ENCODE measurements around the gene NAV2. TPM values are rescaled to one million over a fixed set of nuclear protein-coding genes. Genes with fewer than 3 reads are reported as not detected.
"Not testable (repeated sequence)": the region's sequence is repeated elsewhere in the genome, so short reads cannot be mapped to it uniquely, and the experiment has no call there.

The NAV2 gene
- polyA plus RNA-seq, 3 donors from 2014 or later: 0.66 TPM; not detected in 2

DNA sequence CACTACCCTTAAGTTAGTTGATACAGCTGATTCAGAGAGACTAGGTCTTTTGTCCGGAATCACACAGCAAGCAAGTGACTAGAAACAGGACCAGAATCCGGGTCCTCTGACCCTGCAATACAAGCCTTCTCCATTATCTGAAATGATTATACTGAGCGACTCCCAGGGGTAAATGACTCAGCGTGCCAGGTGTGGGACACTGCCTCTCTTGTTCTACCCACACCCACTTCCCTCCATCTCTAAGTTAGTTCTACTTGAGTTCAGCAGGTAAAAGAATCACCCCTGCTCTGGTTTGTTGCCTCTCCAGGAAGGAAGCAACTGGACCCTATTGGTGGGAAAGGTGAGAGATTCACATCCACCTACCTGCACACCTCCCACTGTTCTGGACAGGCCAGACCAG, 290.7 kb downstream of the NAV2 start:
- Mint-ChIP-seq H3K4me1 (peaks cover 30 to 44% of the 10 kb centered on the region in 2 donors), H3K36me3 (peaks cover 0 to 3% (median 0%) of the 10 kb centered on the region in 3 donors), H3K27ac (peak overlapping the region in 1 of 6 donors; percentile 27), H3K9me3 (no peaks in the 10 kb centered on the region), H3K27me3 (ENCODE audit: low read depth in 3 of 3) (no peaks in the 10 kb centered on the region), H3K4me3 (no peak overlapping the region)
- DNase-seq: no peak

DNA sequence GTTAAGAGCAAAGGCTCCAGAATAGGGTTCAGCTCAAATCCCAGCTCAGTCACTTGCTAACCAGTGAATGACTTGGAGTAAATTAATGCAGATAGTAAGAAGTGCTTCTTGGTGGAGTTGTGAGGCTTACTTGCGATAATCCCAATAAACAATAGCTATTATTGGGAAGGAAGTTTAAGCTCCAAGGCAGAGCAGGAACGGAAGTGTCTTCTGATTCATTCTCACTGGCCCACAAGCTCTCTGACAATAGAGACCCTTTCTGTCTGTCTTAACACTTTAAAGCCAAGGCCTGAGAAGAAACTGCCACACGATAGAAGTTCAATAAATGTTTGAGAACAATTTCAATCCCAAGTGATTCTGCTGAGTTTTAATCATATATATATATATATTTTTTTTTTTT, 292.2 kb downstream of the NAV2 start:
- DNase-seq: no peak
- Mint-ChIP-seq H3K27me3 (ENCODE audit: low read depth in 3 of 3) (no peaks in the 10 kb centered on the region), H3K4me1 (peaks cover 25 to 33% of the 10 kb centered on the region in 2 donors), H3K27ac (no peak overlapping the region), H3K9me3 (no peaks in the 10 kb centered on the region), H3K36me3 (peaks cover 0 to 3% (median 0%) of the 10 kb centered on the region in 3 donors), H3K4me3 (no peak overlapping the region)

DNA sequence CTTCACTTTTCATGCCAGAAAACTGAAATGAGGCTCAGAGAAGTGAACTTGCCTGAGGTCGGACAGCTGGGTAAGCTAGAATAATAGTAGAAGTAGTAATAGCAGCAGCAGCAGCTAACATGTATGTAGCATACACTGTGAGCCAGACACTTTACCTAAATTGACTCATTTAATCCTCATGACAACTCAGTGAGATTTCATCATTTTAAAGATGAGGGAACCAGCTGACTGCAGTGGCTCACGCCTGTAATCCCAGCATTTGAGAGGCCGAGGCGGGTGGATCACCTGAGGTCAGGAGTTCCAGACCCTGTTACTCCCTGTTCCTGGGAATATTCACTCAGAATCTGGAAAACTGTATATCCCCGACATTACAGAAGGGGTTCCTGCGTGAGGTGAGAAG, 293.1 kb downstream of the NAV2 start:
- peaks cover 0 to 3% (median 0%) of the 10 kb centered on the region in 3 donors for H3K36me3 Mint-ChIP-seq
- no peak overlapping the region for H3K27ac Mint-ChIP-seq
- H3K4me3 Mint-ChIP-seq: no peak overlapping the region
- no peak for DNase-seq
- H3K27me3 Mint-ChIP-seq (ENCODE audit: low read depth in 3 of 3): no peaks in the 10 kb centered on the region
- H3K4me1 Mint-ChIP-seq: peaks cover 16 to 24% of the 10 kb centered on the region in 2 donors
- no peaks in the 10 kb centered on the region for H3K9me3 Mint-ChIP-seq

DNA sequence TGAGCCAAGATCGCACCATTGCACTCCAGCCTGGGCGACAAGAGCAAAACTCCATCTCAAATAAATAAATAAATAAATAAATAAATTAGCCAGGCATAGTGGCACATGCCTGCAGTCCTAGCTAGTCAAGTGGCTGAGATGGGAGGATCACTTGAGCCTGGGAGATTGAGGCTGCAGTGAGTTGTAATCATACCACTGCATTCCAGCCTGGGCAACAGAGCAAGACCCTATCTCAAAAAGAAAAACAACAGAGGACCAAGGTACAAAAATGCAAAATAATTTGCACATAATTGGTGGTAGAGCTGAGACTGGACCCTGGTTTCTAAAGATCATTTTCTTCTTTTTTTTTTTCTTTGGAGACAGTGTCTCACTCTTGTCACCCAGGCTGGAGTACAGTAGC, 294.0 kb downstream of the NAV2 start:
- DNase-seq; H3K4me3 Mint-ChIP-seq; H3K27ac Mint-ChIP-seq; H3K27me3 Mint-ChIP-seq (ENCODE audit: low read depth in 3 of 3); H3K36me3 Mint-ChIP-seq; H3K9me3 Mint-ChIP-seq: not testable (repeated sequence)
- peaks cover 7 to 15% of the 10 kb centered on the region in 2 donors for H3K4me1 Mint-ChIP-seq

DNA sequence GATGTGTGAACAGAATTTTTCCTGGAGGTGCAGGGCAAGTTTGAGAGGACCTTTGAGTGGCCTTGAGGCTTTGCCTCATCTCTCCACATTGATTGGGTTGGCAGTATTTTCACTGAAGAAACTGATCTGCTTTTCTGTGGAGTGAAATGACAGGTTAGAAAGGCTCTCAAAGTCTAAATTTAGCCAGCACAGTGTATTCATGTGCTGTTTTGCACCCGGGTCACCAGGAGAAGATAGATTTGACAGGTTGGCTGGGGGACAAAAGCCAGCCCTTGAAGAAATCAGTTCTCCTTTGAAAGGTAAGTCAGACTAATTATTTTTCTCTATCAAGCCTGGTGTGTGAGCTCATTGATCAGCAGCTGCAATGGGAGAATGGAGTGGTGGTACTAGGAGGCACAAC, 294.7 kb downstream of the NAV2 start:
- Mint-ChIP-seq H3K27me3 (ENCODE audit: low read depth in 3 of 3) (peaks cover 0 to 5% (median 0%) of the 10 kb centered on the region in 3 donors), H3K4me3 (no peak overlapping the region), H3K9me3 (no peaks in the 10 kb centered on the region), H3K27ac (no peak overlapping the region), H3K36me3 (peaks cover 0 to 3% (median 0%) of the 10 kb centered on the region in 3 donors), H3K4me1 (peaks cover 0 to 7% of the 10 kb centered on the region in 2 donors)
- DNase-seq: no peak

DNA sequence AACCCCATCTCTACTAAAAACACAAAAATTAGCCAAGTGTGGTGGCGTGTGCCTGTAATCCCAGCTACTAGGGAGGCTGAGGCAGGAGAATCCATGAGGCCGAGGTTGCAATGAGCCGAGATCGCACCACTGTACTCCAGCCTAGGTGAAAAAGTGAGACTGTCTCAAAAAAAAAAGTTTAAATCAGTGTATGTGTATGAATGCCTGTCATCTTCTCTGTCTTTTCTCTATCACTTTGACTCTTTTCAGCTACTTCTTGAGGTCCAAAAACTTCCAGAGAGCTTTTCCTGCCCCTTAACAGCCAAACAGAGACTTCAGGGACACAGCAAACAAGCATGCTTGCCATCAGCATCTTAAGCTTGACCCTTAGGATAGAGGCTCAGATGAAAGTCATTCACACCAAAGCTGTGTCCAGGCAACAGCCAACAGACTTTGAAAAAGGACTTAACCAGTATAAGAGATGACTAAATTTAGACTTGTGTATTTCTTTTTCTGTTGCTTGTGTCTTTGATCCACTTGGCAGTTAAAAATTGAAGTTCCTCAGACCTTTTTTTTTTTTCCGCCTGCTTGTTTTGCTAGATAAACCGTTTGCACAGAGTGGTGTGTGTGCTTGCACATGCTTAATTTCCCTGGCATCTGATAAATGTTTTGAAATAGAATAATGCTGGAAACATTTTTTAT, 295.7 kb downstream of the NAV2 start:
- H3K27me3 Mint-ChIP-seq (ENCODE audit: low read depth in 3 of 3): peaks cover 0 to 8% (median 0%) of the 10 kb centered on the region in 3 donors
- H3K9me3 Mint-ChIP-seq: no peaks in the 10 kb centered on the region
- H3K27ac Mint-ChIP-seq: no peak overlapping the region
- peaks cover 0 to 3% (median 0%) of the 10 kb centered on the region in 3 donors for H3K36me3 Mint-ChIP-seq
- peaks cover under 1 to 5% of the 10 kb centered on the region in 2 donors for H3K4me1 Mint-ChIP-seq
- no peak for DNase-seq
- H3K4me3 Mint-ChIP-seq: no peak overlapping the region

DNA sequence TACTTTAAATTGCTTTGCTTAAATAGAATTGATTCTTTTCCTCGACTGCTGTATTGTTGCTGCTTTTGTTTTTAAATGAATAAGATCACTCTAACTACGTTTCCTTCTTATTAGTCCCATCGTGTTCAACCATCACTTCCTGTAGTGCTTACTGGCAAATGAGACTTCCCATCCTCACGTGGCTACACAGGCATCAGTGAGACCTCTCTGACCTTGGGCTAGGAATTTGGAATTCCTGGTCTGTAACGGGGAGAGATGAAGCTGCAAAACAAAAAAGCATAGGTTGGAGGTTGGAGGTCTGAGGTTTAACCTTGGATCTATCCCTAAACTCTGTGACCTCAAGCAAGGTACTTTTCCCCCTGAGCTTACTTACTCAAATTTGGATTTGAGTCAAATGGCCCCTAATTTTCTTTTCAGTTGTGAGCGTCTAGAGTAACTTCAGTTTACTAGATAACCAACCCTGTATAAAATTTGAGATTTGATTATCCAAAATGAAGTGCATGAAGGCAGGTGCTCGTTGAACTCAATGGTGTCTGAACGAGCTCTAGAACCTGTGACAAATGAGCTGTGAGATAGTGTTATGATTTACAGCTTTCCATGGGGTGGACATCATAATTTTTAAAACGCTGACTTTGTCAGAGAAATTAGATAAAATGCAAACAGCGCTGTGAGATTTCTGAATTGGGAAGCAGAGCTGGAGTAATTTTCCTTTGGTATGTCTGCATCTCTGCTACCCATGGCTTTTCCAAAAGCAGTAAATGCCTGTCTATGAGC, 296.4 kb downstream of the NAV2 start:
- no peak overlapping the region for H3K27ac Mint-ChIP-seq
- peaks cover 2 to 9% (median 4%) of the 10 kb centered on the region in 3 donors for H3K27me3 Mint-ChIP-seq (ENCODE audit: low read depth in 3 of 3)
- DNase-seq: no peak
- peaks cover 8% of the 10 kb centered on the region in 2 donors for H3K4me1 Mint-ChIP-seq
- H3K4me3 Mint-ChIP-seq: no peak overlapping the region
- peaks cover 0 to 3% (median 0%) of the 10 kb centered on the region in 3 donors for H3K36me3 Mint-ChIP-seq
- H3K9me3 Mint-ChIP-seq: no peaks in the 10 kb centered on the region

DNA sequence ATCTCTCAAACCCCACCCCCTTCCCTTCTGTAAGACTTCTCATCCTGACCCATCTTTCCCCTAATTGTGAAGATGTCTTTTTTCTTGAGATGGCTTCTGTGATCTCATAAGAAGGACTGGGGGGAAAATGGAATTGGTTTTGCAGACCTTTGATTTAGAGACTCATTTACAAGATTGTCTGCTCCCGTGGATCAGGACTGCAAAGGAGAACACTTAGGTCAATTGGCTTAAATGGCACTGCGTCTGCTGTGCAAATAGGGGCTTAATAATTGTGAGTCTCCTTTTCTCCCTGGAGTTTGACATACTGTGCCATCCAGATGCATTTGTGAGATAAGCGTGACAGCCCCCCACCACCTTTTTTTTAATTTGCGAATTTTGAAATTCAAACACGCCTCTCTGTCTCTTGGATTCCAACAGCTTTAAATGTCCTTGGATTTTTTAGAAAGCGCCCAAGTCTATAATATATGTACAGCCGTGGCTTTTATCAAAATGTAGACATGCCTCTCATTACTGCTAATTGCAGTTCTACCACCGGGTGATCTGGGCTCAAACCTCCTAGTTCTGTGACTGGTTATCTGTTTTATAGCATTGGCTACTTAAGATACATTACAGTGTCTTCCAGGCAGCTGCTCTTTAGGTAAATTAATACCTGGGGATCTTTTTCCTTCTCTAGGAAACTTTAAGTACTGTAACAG, 297.7 kb downstream of the NAV2 start:
- DNase-seq: no peak
- Mint-ChIP-seq H3K27me3 (ENCODE audit: low read depth in 3 of 3) (peaks cover 2 to 9% (median 8%) of the 10 kb centered on the region in 3 donors), H3K4me1 (peaks cover 10 to 11% of the 10 kb centered on the region in 2 donors), H3K36me3 (peaks cover 0 to 3% (median 0%) of the 10 kb centered on the region in 3 donors), H3K4me3 (no peak overlapping the region), H3K27ac (no peak overlapping the region), H3K9me3 (no peaks in the 10 kb centered on the region)

DNA sequence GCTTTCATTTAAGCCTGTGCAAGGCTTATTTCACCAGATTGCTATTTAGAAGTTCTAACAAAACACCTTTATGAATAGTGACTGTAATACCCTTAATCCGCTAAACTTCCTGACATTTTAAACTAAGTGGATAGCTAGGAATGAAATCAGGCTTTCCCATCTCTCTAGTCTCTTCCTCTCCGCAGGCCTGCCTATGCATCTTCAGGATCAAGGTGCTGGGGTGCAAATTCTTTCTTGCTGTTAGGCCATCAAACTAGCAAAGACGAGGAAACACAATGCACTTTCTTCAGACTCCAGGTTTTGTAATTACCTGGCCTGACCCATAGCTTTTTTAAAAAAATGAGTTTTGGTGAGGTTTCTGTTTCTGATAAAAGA, 298.2 kb downstream of the NAV2 start:
- Mint-ChIP-seq H3K27me3 (ENCODE audit: low read depth in 3 of 3) (peaks cover 2 to 9% (median 8%) of the 10 kb centered on the region in 3 donors), H3K4me1 (peaks cover 10 to 11% of the 10 kb centered on the region in 2 donors), H3K36me3 (peaks cover 0 to 3% (median 0%) of the 10 kb centered on the region in 3 donors), H3K27ac (no peak overlapping the region), H3K9me3 (no peaks in the 10 kb centered on the region), H3K4me3 (no peak overlapping the region)
- DNase-seq: no peak

DNA sequence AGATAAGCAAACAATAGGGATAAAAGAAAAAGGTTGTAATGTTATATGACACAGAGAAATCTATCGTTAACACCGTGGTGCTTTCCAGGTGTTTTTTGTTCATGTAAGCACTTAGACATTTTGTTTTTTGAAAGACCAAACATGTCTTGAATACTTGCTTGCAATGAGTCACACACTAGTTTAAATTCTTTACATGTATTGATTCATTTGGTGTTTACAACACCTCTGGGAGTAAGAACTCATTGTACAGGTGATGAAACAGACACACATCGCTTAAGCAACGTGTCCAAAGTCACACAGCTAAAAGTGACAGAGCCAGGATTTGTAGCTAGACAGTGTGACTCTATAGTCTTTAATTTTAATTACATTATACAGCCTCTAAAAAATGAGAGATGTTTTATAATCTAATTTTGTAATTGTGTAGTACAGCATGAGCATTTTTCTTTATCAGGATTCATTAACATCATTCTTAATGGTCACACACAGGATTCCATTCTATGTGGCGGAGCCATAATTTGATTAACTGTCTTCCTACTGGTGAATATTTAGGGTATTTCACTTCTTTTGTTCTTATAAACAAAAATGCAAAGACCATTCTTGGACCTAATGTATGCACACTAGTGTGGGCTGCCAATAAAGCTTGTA, 298.8 kb downstream of the NAV2 start:
- no peak overlapping the region for H3K27ac Mint-ChIP-seq

DNA sequence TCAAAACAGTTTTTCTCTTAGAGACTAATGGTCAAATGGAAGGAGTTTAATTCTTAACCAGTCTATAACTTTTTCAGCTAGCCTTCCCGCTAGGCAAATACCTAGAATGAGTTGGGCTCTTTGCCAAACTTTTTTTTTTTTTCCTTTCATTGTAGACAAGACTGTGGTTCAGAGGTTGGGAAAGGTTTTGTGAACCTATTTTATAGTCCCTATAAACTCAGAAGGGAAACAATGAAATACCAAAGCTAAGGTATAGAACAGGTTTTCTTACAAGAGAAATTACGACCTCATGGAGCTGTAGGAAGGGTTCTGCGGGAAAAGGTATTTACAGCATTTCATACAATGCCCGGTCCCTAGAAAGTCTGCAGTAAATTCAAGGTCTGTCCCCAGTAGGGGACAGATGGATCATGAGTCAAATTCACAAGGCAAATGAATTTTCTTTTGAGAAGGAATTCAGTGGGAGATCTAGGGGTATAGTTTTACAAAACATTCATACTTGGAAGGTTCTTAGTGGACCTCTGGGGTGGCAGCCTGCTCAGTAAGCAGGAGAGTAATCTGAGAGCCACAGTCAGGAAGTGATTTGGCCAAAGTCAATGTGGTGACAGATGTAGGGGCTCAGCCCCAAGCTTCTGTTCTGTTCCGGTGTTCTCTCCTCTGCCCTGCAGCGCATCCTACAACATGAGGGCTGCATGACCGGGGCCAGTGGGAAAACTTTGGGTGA, 300.9 kb downstream of the NAV2 start:
- DNase-seq: no peak
- peaks cover 7 to 9% (median 8%) of the 10 kb centered on the region in 3 donors for H3K27me3 Mint-ChIP-seq (ENCODE audit: low read depth in 3 of 3)
- no peaks in the 10 kb centered on the region for H3K9me3 Mint-ChIP-seq
- H3K4me3 Mint-ChIP-seq: no peak overlapping the region
- H3K4me1 Mint-ChIP-seq: peaks cover 10 to 11% of the 10 kb centered on the region in 2 donors
- no peaks in the 10 kb centered on the region for H3K36me3 Mint-ChIP-seq
- H3K27ac Mint-ChIP-seq: no peak overlapping the region

More for the DNA sequence above, 298.8 kb downstream of the NAV2 start:
- Mint-ChIP-seq H3K9me3 (no peaks in the 10 kb centered on the region), H3K27me3 (ENCODE audit: low read depth in 3 of 3) (peaks cover 2 to 9% (median 8%) of the 10 kb centered on the region in 3 donors), H3K36me3 (peaks cover 0 to 3% (median 0%) of the 10 kb centered on the region in 3 donors), H3K4me1 (peaks cover 10 to 11% of the 10 kb centered on the region in 2 donors), H3K4me3 (no peak overlapping the region)
- DNase-seq: no peak

DNA sequence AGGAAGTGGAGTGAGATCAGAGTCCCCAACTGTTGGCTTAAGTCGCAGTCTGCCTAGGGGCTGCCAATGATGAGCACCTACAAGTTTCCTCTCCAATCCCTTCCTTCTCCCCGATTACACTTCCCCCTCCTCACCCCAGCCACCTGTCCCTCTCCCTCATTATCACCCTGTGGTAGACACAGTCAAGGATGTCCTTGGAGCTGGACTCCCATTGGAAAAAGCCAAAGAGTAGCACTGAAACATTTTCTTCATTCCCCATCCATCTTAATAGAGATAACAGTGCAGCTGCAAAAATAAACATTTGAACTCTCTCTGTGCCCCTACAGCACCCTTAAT, 301.4 kb downstream of the NAV2 start:
- peaks cover 10 to 11% of the 10 kb centered on the region in 2 donors for H3K4me1 Mint-ChIP-seq
- no peak overlapping the region for H3K4me3 Mint-ChIP-seq
- no peak overlapping the region for H3K27ac Mint-ChIP-seq
- peaks cover 7 to 9% (median 8%) of the 10 kb centered on the region in 3 donors for H3K27me3 Mint-ChIP-seq (ENCODE audit: low read depth in 3 of 3)
- H3K36me3 Mint-ChIP-seq: no peaks in the 10 kb centered on the region
- no peaks in the 10 kb centered on the region for H3K9me3 Mint-ChIP-seq
- DNase-seq: no peak

DNA sequence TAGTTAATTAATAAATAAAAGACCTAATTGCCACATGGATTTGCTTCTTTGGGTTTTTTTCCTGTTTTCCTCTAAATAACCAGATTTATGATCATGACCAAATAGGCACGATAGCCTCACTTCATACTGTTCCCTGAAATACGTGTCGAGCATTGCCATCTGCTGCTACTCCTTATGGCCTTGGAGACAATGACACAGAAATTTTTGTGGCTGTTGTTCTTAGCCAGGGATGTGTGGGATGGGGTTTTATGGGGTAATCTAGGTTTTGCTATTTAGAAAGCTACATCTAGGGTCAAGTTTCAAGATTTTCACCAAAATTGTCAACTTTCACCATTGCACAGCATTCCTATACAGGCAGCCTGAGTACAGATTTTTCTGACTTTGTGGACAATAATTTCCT, 302.5 kb downstream of the NAV2 start:
- DNase-seq: no peak
- H3K36me3 Mint-ChIP-seq: no peaks in the 10 kb centered on the region
- no peak overlapping the region for H3K27ac Mint-ChIP-seq
- H3K4me1 Mint-ChIP-seq: peaks cover 10 to 11% of the 10 kb centered on the region in 2 donors
- no peaks in the 10 kb centered on the region for H3K9me3 Mint-ChIP-seq
- H3K27me3 Mint-ChIP-seq (ENCODE audit: low read depth in 3 of 3): peaks cover 7 to 9% (median 8%) of the 10 kb centered on the region in 3 donors
- no peak overlapping the region for H3K4me3 Mint-ChIP-seq
